ENCODE data around the gene RASSF3.

DNA sequence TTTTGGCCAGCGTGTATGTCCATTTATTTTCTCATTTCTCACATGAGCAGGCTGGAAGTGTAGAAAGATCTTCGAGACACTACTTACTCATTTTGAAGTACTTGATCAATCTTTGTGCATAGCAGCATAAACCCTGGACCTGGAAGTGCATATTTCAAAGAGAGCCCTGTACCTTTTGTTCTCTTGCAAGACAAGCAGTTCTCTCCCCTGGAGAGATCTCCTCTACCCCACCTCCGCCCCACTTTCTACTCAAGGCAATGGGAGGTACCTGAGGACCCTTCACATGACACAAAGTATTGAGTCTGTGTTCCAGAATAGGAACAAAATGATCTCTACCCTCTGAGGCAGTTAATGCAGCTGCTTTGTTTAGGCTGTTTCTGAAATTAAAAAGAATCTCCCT lies 27.4 kb upstream of the RASSF3 start:
- TF ChIP-seq CTCF (IDR thresholded peaks at IDR 0.05) (no peak), POLR2A (IDR thresholded peaks at IDR 0.05) (no peak)
